WTC11 (cell line): ENCODE measurements around the gene ARIH1.

Experiments
- FOXP1 ChIP-seq: sonication (generic); formaldehyde crosslinking; IDR thresholded peaks from 2 replicates; pipeline ENCODE4 v1.8.0; 2022; ENCODE audit warnings: missing genetic modification reagents, mild to moderate bottlenecking, moderate library complexity, borderline replicate concordance
- JUN ChIP-seq: sonication (generic); formaldehyde crosslinking; IDR thresholded peaks from 2 replicates; pipeline ENCODE4 v1.8.0; 2023; ENCODE audit warnings: mild to moderate bottlenecking, missing genetic modification reagents
- MYBL2 ChIP-seq: sonication (generic); formaldehyde crosslinking; IDR thresholded peaks from 2 replicates; pipeline ENCODE4 v1.8.1; 2023; ENCODE audit warnings: mild to moderate bottlenecking, moderate library complexity, missing genetic modification reagents
- NR2C2 ChIP-seq: sonication (generic); formaldehyde crosslinking; IDR thresholded peaks from 2 replicates; pipeline ENCODE4 v1.8.0; 2022; ENCODE audit warnings: mild to moderate bottlenecking, missing genetic modification reagents
- TEAD4 ChIP-seq: sonication (generic); formaldehyde crosslinking; IDR thresholded peaks from 2 replicates; pipeline ENCODE4 v1.8.0; 2022; ENCODE audit warnings: mild to moderate bottlenecking, missing genetic modification reagents
- USF2 ChIP-seq: sonication (generic); formaldehyde crosslinking; IDR thresholded peaks from 2 replicates; pipeline ENCODE4 v1.8.1; 2023; ENCODE audit warnings: mild to moderate bottlenecking, missing genetic modification reagents, moderate library complexity
- ZNF232 ChIP-seq: sonication (generic); formaldehyde crosslinking; IDR thresholded peaks from 2 replicates; pipeline ENCODE4 v1.8.0; 2022; ENCODE audit warnings: mild to moderate bottlenecking, missing genetic modification reagents
- ZNF263 ChIP-seq: sonication (generic); formaldehyde crosslinking; IDR thresholded peaks from 2 replicates; pipeline ENCODE4 v1.8.1; 2022; ENCODE audit warnings: low read depth, mild to moderate bottlenecking, moderate library complexity, missing genetic modification reagents
- TF ChIP-seq, protein P1 (sequence below): fragments of 200-600 bp; IDR thresholded peaks from 2 replicates; pipeline ENCODE4 v1.8.0; 2022; ENCODE audit warnings: antibody characterized with exemption
- TF ChIP-seq, protein P2 (sequence below): sonication (generic); formaldehyde crosslinking; IDR thresholded peaks from 2 replicates; pipeline ENCODE4 v1.8.0; 2022; ENCODE audit warnings: mild to moderate bottlenecking, missing genetic modification reagents

GRCh38 chr15:72502220-72502809, 28.2 kb downstream of the ARIH1 start:
- TF ChIP-seq, protein P1, sequence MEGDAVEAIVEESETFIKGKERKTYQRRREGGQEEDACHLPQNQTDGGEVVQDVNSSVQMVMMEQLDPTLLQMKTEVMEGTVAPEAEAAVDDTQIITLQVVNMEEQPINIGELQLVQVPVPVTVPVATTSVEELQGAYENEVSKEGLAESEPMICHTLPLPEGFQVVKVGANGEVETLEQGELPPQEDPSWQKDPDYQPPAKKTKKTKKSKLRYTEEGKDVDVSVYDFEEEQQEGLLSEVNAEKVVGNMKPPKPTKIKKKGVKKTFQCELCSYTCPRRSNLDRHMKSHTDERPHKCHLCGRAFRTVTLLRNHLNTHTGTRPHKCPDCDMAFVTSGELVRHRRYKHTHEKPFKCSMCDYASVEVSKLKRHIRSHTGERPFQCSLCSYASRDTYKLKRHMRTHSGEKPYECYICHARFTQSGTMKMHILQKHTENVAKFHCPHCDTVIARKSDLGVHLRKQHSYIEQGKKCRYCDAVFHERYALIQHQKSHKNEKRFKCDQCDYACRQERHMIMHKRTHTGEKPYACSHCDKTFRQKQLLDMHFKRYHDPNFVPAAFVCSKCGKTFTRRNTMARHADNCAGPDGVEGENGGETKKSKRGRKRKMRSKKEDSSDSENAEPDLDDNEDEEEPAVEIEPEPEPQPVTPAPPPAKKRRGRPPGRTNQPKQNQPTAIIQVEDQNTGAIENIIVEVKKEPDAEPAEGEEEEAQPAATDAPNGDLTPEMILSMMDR: no peak
- no peak for TF ChIP-seq MYBL2
- TF ChIP-seq, protein P2, sequence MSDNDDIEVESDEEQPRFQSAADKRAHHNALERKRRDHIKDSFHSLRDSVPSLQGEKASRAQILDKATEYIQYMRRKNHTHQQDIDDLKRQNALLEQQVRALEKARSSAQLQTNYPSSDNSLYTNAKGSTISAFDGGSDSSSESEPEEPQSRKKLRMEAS (CRISPR knock-in tag): no peak
- no peak for TF ChIP-seq ZNF263 (CRISPR knock-in tag)
- no peak for TF ChIP-seq FOXP1
- TF ChIP-seq JUN (CRISPR knock-in tag): no peak
- no peak for TF ChIP-seq ZNF232 (CRISPR knock-in tag)
- no peak for TF ChIP-seq TEAD4 (CRISPR knock-in tag)
- TF ChIP-seq USF2 (CRISPR knock-in tag): no peak
- no peak for TF ChIP-seq NR2C2 (CRISPR knock-in tag)
